Stomach (tissue), 9 donors: Measurements from ENCODE around the gene ARF4. TPM values are rescaled to one million over a fixed set of nuclear protein-coding genes. Genes with fewer than 3 reads are reported as not detected.
A peak's percentile ranks its signal among the peaks of the same experiment; 100 is the strongest.

Source experiments
- DNase-seq, 2 donors: peaks; one replicate each; pipeline versions ENCODE4 v3.0.0 to v3.0.0-alpha.2; 2013 to 2019
- H3K27ac ChIP-seq, 5 donors: fragments of 200-600 bp in 4 of 5; sonication (generic) in 4 of 5; one replicate each; pipeline ENCODE4 v1.5.1; 2013 to 2019; ENCODE audit warnings: mild to moderate bottlenecking in 1 of 5, moderate library complexity in 1 of 5
- H3K27me3 ChIP-seq, 3 donors: fragments of 200-600 bp; sonication (generic); one replicate each; pipeline ENCODE4 v1.5.1; 2017 to 2019; ENCODE audit warnings: mixed run types in 1 of 3
- H3K36me3 ChIP-seq, 4 donors: fragments of 200-600 bp; sonication (generic); 1 replicate in 3 of 4; 2 replicates in 1 of 4; pipeline ENCODE4 v1.5.1; 2016 to 2019
- H3K4me1 ChIP-seq, 4 donors: fragments of 200-600 bp; sonication (generic); one replicate each; pipeline ENCODE4 v1.5.1; 2016 to 2019
- H3K4me3 ChIP-seq, 4 donors: fragments of 200-600 bp; sonication (generic) in 3 of 4; one replicate each; pipeline ENCODE4 v1.5.1; 2016 to 2019; ENCODE audit warnings: mild to moderate bottlenecking in 1 of 4
- H3K9me3 ChIP-seq, 4 donors: fragments of 200-600 bp; sonication (generic); one replicate each; pipeline ENCODE4 v1.5.1; 2016 to 2019
- CTCF ChIP-seq, 7 experiments: fragments of 450-650 bp in 4 of 7; fragments of 200-600 bp in 3 of 7; sonication (generic) in 3 of 7; IDR thresholded peaks; one replicate each; pipeline ENCODE4 v1.5.1; 2016 to 2019; ENCODE audit warnings: antibody characterized with exemption in 7 of 7, control low read depth in 2 of 7, mild to moderate bottlenecking in 1 of 7
- EP300 ChIP-seq: sonication (generic); formaldehyde crosslinking; IDR thresholded peaks from one replicate; pipeline ENCODE4 v1.6.1; 2017; ENCODE audit warnings: antibody characterized with exemption
- POLR2A ChIP-seq, 4 donors: fragments of 450-650 bp; IDR thresholded peaks; one replicate each; pipeline ENCODE4 v1.6.1; 2016; ENCODE audit warnings: antibody characterized with exemption in 4 of 4, control low read depth in 2 of 4, mild to moderate bottlenecking in 1 of 4, moderate library complexity in 1 of 4
- POLR2AphosphoS5 ChIP-seq, 3 donors: sonication (generic); formaldehyde crosslinking; IDR thresholded peaks; one replicate each; pipeline ENCODE4 v1.6.1; 2016; ENCODE audit warnings: antibody characterized with exemption in 3 of 3
- WGBS, 5 donors: extraction: QIAGEN DNeasy Blood & Tissue Kit in 3 of 5; methylation state at CpG; one replicate each; pipeline versions ENCODE4 v1.1.5 to v1.1.7; 2013 to 2018; 5-methylcytosine and 5-hydroxymethylcytosine counted together
- intact Hi-C: fragments of 100-400 bp; cut with DNase I; formaldehyde crosslinking; loops from one replicate; pipeline ENCODE4 v1.15.1; 2023; ENCODE audit warnings: low total_unique reads
- polyA plus RNA-seq, 3 donors: library from polyadenylated mRNA; stranded (reverse); fragments of 200-250 nt; gene quantifications; one replicate each; pipeline ENCODE4 v1.2.3, GENCODE V29; 2013
- total RNA-seq, 5 donors: library from RNA; depleted of rRNA; stranded (reverse); fragments of >200 nt; gene quantifications; one replicate each; pipeline versions ENCODE4 v1.1.0 to v1.2.3, GENCODE V29; 2014 to 2016
- donor health status: healthy with polysubstance abuse.
- donor health status: Bipolar disorder and iron deficiency.
- donor health status: healthy.

The ARF4 gene
- total and polyA plus RNA-seq, 8 donors = 12.8 to 180 (median 115) TPM

- Histone ChIP-seq H3K36me3 (peaks cover 6 to 21% (median 19%) of the 10 kb centered on the region in 4 donors), H3K4me3 (peak within 1 kb of the TSS; percentile 76 to 97 (median 84)), H3K4me1 (peaks cover 16 to 48% (median 42%) of the 10 kb centered on the region in 4 donors), H3K27me3 (no peaks in the 10 kb centered on the region), H3K9me3 (no peaks in the 10 kb centered on the region), H3K27ac (peak within 1 kb of the TSS; percentile 92 to 95 (median 95))
- intact Hi-C loops = no loop called here
- peak; percentile 86 to 95 for DNase-seq
- peak in 2 of 4 donors; percentile 25 to 76 for TF ChIP-seq POLR2A (IDR thresholded peaks at IDR 0.05)
- peak in 1 of 7 experiments; percentile 7 for TF ChIP-seq CTCF (IDR thresholded peaks at IDR 0.05)
- peak; percentile 49 to 87 (median 86) for TF ChIP-seq POLR2AphosphoS5 (IDR thresholded peaks at IDR 0.05)
- no peak for TF ChIP-seq EP300
- 0 to 1% (median 0%) methylated on average over 44 to 54 of the region's 54 CpGs for WGBS, 5 donors
Observed at GRCh38 chr3:57555738-57556458, 41.2 kb downstream of the ARF4 start, which contains the start of gene PDE12. Gene PDE12, plus strand, starts transcription at chr3:57556274. Its CDS starts 106 bp downstream, at chr3:57556380.

- TF ChIP-seq POLR2AphosphoS5 (IDR thresholded peaks at IDR 0.05) = no peak
- no peak for TF ChIP-seq CTCF (IDR thresholded peaks at IDR 0.05)
- TF ChIP-seq EP300 = no peak
- no peak for TF ChIP-seq POLR2A (IDR thresholded peaks at IDR 0.05)
- DNase-seq = peak in 1 of 2 donors; percentile 46
- H3K27ac ChIP-seq = peak overlapping the region; percentile 92 to 95 (median 95)
- 10 to 33% (median 14%) methylated on average over 8 of the region's 8 CpGs for WGBS, 5 donors
- no peaks in the 10 kb centered on the region for H3K9me3 ChIP-seq
- peak overlapping the region; percentile 76 to 97 (median 84) for H3K4me3 ChIP-seq
- intact Hi-C loops = no loop called here
- no peaks in the 10 kb centered on the region for H3K27me3 ChIP-seq
- peaks cover 6 to 15% (median 14%) of the 10 kb centered on the region in 4 donors for H3K36me3 ChIP-seq
- H3K4me1 ChIP-seq = peaks cover 16 to 42% (median 42%) of the 10 kb centered on the region in 4 donors
Observed at GRCh38 chr3:57555306-57555705, 41.8 kb downstream of the ARF4 start.

GRCh38 chr3:57546616-57547015, 50.5 kb downstream of the ARF4 start:
- Histone ChIP-seq H3K27ac (no peak overlapping the region), H3K4me1 (peaks cover 0 to 22% (median 10%) of the 10 kb centered on the region in 4 donors), H3K27me3 (no peaks in the 10 kb centered on the region), H3K36me3 (no peaks in the 10 kb centered on the region), H3K9me3 (no peaks in the 10 kb centered on the region), H3K4me3 (no peak overlapping the region)
- intact Hi-C loops = no loop called here
- WGBS, 5 donors = 87 to 97% (median 94%) methylated on average over 1 of the region's 1 CpG
- DNase-seq = no peak
- TF ChIP-seq POLR2A (IDR thresholded peaks at IDR 0.05) (no peak), CTCF (IDR thresholded peaks at IDR 0.05) (no peak), EP300 (no peak), POLR2AphosphoS5 (IDR thresholded peaks at IDR 0.05) (no peak)

GRCh38 chr3:57545636-57546268, 51.4 kb downstream of the ARF4 start:
- Histone ChIP-seq H3K27ac (no peak overlapping the region), H3K4me1 (peaks cover 0 to 22% (median 10%) of the 10 kb centered on the region in 4 donors), H3K36me3 (no peaks in the 10 kb centered on the region), H3K9me3 (no peaks in the 10 kb centered on the region), H3K4me3 (no peak overlapping the region), H3K27me3 (no peaks in the 10 kb centered on the region)
- no peak for DNase-seq
- TF ChIP-seq EP300 (no peak), POLR2AphosphoS5 (IDR thresholded peaks at IDR 0.05) (no peak), CTCF (IDR thresholded peaks at IDR 0.05) (no peak), POLR2A (IDR thresholded peaks at IDR 0.05) (no peak)
- WGBS, 5 donors = 45 to 62% (median 56%) methylated on average over 7 of the region's 7 CpGs
- intact Hi-C loops = no loop called here
